Stromal cell of bone marrow (primary cell): Measurements from ENCODE around the gene PDE4C.

Experiments
- DNase-seq: peaks from one replicate; pipeline ENCODE4 v3.0.0-alpha.2; 2012; ENCODE audit warnings: low read depth

The PDE4C gene

GRCh38 chr19:18225702-18226468 lies at the start of gene PDE4C:
TSS of gene PDE4C (minus strand) at chr19:18226438. CDS start at chr19:18226415, 23 bp downstream.
- no peak for DNase-seq

DNA sequence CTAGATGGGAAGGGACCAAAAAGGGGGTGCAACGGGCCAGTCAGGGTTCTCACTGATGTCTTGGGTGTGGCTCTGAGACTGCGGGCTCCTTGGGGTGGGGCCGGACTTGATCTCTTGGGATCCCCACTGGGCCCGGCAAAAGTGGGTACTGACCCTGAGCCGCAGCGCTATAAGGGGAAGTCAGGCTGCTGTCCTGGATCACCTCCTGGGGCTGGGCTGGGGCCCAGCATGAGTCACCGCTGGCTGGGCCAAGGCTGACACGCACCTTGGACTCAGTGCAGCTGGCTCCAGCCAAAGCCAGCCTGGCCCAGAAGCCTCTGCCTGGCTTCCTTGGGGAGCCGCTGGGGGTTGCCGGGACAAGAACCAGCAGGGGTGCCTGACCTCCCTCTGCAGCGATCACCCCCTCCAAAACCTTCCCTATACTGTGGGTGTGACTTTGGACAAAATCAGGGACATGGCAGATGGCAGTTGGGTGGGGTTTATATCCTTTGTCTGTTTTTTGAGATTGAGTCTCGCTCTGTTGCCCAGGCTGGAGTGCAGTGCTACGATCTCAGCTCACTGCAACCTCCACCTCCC lies 48.6 kb upstream of the PDE4C start:
- peak; percentile 80 for DNase-seq

DNA sequence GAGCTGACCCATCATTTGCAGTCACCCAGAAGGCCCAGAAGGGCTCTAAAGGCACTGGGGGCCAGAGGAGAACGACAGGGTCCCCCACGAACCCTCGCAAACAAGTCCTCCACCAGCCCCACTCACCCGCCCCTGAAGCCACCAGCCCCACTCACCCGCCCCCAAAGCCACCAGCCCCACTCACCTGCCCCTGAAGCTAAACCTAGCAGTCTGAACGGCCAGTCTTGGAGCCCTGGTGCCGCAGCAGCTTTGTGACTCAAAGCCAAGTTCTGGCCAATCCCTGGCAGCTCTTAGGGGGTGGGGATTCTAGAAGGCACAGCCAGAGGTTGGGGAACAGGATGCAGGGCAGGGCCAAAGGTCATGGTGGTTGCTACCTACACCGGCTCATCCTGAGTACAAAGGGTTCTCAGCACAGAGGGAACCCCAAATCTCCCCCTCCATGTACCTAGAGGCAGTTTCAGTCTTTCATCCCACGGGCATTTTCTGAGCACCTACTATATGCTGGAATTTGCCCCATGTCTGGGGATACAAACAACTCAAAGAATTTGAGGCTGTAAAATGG lies 48.1 kb upstream of the PDE4C start, which contains the start of gene IQCN:
TSS of gene IQCN (minus strand) at position 234 of the 562 bp plus-strand sequence. CDS start 4,974 bp downstream, outside the sequence.
- DNase-seq, result no peak

DNA sequence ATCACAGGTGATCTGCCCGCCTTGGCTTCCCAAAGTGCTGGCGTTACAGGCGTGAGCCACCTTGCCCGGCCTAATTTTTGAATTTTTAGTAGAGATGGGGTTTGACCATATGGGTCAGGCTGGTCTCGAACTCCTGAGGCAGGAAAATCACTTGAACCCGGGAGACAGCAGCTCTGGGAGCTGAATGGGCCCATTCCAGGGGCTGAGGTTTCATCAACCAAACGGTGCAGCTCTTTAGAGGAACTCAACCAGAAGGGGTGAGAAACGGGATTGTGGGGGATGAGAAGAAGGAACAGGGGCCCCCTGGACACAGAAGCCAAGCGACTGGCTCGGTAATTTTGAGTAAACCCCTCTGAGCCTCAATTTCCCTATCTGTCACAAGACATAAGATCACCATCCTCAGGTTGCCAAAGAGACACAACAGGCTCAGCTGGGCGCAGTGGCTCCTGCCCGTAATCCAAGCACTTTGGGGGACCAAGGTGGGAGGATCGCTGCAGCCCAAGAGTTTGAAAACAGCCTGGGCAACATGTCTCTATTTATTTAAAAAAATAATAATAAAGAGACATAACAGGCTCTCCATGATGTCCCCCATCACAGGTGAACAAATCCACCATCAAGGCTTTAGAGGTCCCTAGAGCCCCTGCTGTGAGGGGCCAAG lies 47.5 kb upstream of the PDE4C start:
- DNase-seq, result no peak

DNA sequence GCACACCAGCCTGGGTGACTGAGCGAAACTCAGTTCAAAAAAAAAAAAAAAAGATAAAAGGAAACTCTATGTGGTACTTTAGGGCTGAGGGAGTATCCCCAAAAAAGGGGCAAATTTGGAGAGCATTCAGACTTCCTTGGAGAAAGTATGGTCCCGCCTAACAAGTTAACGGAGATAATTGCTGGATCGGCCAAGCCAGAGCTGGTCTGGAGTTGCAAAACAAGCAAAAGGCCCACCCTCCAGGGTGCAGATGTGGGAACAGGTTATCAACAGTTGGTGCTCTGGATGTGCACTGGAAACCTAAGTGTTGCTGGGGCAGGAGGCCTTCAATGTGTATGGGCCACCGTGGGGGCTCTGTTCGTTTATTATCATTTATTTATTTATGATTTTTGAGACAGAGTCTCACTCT lies 45.2 kb upstream of the PDE4C start:
- DNase-seq, result no peak

DNA sequence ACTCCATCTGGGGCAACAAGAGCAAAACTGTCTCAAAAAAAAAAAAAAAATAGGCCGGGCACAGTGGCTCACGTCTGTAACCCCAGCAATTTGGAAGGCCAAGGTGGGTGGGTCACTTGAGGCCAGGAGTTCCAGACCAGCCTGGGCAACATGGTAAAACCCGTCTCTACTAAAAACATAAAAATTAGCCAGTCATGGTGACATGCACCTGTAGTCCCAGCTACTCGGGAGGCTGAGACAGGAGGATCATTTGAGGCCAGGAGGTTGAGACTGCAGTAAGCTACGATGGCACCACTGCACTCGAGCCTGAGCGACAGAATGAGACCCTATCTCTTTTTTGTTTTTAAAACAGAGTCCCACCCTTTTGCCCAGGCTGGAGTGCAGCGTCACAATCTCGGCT lies 44.1 kb upstream of the PDE4C start:
- no peak for DNase-seq

DNA sequence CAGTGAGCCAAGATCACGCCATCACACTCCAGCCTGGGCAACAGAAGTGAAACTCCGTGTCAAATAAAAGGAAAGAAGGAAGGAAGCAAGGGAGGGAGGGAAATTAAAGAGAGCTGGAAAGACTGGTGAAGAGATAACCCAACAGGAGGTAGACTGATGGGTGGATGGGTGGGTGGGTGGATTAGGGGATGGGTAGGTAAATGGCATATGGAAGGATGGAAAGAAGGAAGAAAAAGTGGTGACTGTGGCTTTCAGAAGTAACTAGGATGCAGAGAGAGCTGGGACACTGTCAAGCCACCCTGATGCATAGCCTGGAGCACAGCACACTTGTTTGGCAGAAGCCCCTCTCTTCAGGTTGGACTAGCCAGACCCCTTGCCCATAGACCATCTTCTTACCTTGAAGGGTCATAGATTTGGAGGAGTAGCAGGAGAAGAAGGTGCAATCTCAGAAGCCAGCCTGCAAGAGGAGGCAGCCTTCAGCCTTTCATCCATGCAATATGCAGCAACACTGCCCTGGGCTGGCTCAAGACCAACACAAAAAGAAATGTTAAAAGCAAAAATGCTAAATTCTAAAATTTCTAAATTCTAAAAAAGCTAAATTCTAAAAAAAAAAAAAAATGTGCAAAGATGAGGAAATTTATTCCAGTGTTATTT lies 43.0 kb upstream of the PDE4C start:
- DNase-seq, result no peak

GRCh38 chr19:18266771-18267686 lies 40.8 kb upstream of the PDE4C start:
- no peak for DNase-seq

- no peak for DNase-seq
These were observed 39.3 kb upstream of the PDE4C start for GRCh38 chr19:18265582-18265981.

DNA sequence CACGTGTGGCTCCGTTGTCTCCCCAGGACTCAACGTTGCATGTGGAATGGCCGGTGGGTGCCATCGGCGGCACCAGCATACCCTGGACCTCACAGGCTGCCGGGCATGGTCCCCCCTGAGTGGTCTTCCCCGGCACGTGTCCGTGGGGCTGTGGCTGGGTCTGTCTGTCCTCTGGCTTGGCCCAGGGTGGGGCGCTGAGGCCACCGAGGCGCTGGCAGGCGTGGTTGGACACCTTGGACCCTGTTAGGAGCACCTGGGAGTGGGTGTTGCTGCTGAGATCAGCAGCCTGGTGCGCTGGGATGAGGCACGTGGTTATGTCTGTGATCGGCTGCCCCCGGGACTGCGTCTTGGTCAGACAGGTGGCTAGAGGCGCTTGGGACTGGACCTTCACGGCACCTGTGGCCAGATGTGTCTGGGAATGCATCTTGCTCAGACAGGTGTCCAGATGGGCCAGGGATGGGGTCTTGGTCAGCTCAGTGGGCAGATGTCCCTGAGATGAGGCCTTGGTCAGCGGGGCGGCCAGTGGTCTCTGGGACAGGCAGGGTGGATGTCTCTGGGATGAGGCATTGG lies 38.8 kb upstream of the PDE4C start:
- no peak for DNase-seq

- DNase-seq, result no peak
These were observed 38.1 kb upstream of the PDE4C start for GRCh38 chr19:18264137-18264854.

DNA sequence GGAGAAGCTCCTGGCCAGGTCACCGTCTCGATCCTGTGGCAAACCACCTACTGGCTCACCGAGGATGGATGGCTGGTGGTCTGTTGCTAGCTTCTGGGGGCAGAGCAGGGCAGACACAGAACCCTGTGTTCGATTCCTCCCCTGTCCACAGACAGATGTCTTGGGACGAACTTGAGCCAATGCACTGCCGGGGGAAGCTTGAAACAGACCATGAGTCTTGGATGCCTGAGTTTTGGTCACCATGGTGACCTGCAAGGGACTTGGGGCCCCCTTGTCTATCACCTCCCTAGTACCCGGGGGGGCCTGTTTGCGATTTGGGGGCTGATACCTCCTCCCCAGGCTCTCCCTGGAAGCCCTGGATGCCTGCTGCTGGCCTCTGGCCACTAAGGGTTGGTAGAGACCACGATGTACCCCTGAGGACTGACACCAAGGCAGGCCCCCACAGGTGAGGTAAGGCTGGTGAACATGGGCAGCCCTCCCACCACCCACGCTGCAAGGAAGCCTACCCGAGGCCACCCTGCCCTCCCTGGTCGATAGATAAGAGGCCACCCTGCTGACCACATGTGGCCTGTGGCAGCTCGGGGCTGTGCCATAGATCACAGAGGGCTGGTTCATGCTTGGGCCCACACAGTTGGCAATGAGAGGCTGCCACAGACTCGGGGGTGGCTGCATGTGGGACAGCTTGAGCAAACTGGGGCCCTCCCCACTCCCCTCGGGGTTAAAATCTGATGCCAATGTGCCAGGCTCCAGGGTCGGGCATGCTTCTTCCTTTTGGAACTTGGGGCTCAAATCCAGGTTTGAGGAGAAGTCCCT lies 37.3 kb upstream of the PDE4C start:
- no peak for DNase-seq

- DNase-seq, result no peak
These were observed 36.7 kb upstream of the PDE4C start for GRCh38 chr19:18262917-18263316.

DNA sequence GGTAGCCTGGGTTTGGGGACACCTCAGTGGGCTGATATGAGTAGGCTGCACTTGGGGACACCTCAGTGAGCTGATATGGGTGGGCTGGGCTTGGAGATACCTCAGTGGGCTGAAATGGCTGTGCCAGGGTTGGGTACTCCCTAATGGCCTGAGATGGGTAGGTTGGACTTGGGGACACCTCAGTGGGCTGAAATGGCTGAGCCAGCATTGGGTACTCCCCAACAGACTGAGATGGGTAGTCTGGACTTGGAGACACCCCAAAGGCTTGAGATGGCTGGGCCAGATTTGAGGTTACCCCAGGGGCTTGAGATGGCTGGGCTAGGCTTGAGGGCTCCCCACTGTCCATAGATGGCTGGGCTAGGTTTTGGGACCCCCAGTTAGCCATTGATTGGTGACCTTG lies 35.9 kb upstream of the PDE4C start:
- no peak for DNase-seq

- DNase-seq, result no peak
These were observed 35.2 kb upstream of the PDE4C start for GRCh38 chr19:18261474-18261873.

DNA sequence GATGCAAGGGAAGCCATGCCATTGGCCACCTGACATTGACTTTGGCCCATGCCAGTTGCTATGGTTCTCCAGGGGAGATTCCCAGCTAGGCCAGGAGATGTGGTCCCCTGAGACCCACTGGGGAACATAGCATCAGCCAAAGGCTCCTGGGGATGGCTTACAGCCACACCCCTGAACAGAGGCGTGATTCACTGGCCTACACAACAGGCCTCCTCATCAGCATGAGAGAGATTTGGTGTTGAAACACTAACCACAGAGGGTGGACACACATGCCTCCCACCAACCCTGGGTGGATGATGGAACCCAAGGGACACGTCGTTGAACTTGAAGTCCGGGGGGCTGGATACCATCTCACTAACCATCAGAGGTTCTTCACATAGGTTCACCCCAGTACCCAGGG lies 33.7 kb upstream of the PDE4C start:
- peak; percentile 38 for DNase-seq

DNA sequence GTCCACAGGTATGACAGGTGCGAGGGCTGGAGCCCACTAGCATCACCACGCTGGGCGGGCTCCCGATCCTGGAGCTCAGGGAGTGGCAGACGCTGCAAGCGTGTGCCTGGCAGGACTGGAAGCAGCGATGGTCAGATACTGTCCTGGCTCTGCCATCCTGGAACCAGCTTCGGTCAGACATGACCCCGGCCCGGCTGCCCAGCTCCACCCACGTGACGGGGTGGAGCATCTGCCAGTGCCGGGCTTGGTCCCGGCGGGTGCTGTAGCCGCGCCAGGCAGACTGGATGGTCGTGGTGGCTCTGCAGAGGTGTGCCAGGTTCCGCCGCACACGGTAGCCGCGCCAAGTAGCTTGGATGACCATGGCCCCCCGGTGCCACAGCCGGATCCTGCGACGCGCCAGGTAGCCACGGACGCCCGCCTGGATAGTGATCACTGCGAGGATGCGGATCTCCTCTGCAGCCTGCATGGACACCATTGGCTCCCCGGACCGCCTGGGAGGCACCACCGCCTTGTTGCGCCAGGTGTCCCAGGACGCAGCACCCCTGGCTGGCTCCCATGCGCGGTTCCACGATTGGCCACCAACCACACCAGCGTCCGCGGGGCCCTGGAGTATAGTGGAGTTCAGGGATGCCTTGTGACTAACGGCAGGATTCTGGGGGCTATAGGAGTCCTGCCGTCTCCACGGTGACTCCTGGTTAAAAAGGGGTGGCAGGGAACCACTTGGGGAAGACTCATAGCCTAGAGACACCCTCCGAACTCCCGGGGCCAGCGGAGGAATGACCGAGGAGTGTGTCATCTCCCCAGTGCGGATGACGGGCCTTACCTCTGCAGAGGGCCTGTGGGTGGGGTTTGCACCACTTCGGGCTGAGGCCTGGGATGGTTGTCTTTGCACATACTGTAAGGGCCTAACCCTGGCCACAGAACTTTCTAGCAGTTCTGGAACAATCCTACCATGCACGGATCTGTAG lies 31.5 kb upstream of the PDE4C start:
- no peak for DNase-seq
